Left lung (tissue), 10 donors: ENCODE results near the gene IL21R. TPM values are rescaled to one million over a fixed set of nuclear protein-coding genes. Genes with fewer than 3 reads are reported as not detected.

Source experiments
- ATAC-seq: fragments of 200-7000 bp; cut with Tn5 transposase; one replicate; pipeline ENCODE4 v1.9.1; 2020; ENCODE audit warnings: moderate library complexity
- DNase-seq, 4 donors: peaks; one replicate each; pipeline ENCODE4 v3.0.0-alpha.2; 2013 to 2020
- H3K27ac ChIP-seq, 2 donors: fragments of 200-600 bp; sonication (generic) in 1 of 2; one replicate each; pipeline versions ENCODE4 v1.5.0 to v1.8.0; 2020 to 2021
- H3K27me3 ChIP-seq, 2 donors: fragments of 200-600 bp; sonication (generic) in 1 of 2; one replicate each; pipeline versions ENCODE4 v1.5.0 to v1.8.0; 2020 to 2021
- H3K36me3 ChIP-seq, 2 donors: fragments of 200-600 bp; sonication (generic) in 1 of 2; one replicate each; pipeline versions ENCODE4 v1.5.0 to v1.8.0; 2020 to 2021
- H3K4me1 ChIP-seq, 2 donors: fragments of 200-600 bp; one replicate each; pipeline ENCODE4 v1.8.0; 2021
- H3K4me3 ChIP-seq, 2 donors: fragments of 200-600 bp; sonication (generic) in 1 of 2; one replicate each; pipeline versions ENCODE4 v1.5.0 to v1.8.0; 2020 to 2021; ENCODE audit warnings: mild to moderate bottlenecking in 1 of 2
- H3K9me3 ChIP-seq, 2 donors: fragments of 200-600 bp; sonication (generic) in 1 of 2; one replicate each; pipeline versions ENCODE4 v1.5.0 to v1.8.0; 2020 to 2021
- CTCF ChIP-seq, 2 donors: fragments of 200-600 bp; sonication (generic) in 1 of 2; IDR thresholded peaks; one replicate each; pipeline versions ENCODE4 v1.5.0 to v1.8.0; 2021; ENCODE audit warnings: antibody characterized with exemption in 2 of 2
- intact Hi-C, 2 donors: fragments of 100-400 bp; cut with DNase I; formaldehyde crosslinking; loops; one replicate each; pipeline versions ENCODE4 v1.11.2 to v1.14.2; 2022
- polyA plus RNA-seq, 6 donors: library from polyadenylated mRNA; unstranded; fragments of 120-200 nt; gene quantifications; one replicate each; pipeline ENCODE4 v1.2.1, GENCODE V29; 2013; ENCODE audit not compliant: insufficient read length in 6 of 6
- total RNA-seq, 2 donors: library from RNA; stranded (reverse); fragmentation: NEBNext Ultra II Directional; extraction: Animal tissue kit (Norgen Biotek cat#: 25700); gene quantifications; one replicate each; pipeline ENCODE4 v1.2.1, GENCODE V29; 2021
- donor health status: DM: no; HTN: yes; CAD: no.
- donor health status: DM: no; HTN: no; CAD: no.

Gene IL21R
- total and polyA plus RNA-seq, 8 donors, result 1.2 to 4.3 (median 3.9) TPM

GRCh38 chr16:27458987-27459688 is 57.2 kb downstream of the IL21R start:
- no peak overlapping the region for H3K4me3 ChIP-seq
- peaks cover 0 to 50% of the 10 kb centered on the region in 2 donors for H3K36me3 ChIP-seq
- intact Hi-C loops, result loop anchor here in 1 of 2 donors (10.0 kb wide), 1 partner anchor 274 kb away; no protein-coding TSS in a partner anchor
- H3K4me1 ChIP-seq, result peaks cover 0 to 24% of the 10 kb centered on the region in 2 donors
- no peaks in the 10 kb centered on the region for H3K27me3 ChIP-seq
- DNase-seq, result no peak
- H3K9me3 ChIP-seq, result no peaks in the 10 kb centered on the region
- TF ChIP-seq CTCF (IDR thresholded peaks at IDR 0.05), result no peak
- ATAC-seq, result no peak
- no peak overlapping the region for H3K27ac ChIP-seq

- Histone ChIP-seq H3K9me3 (no peaks in the 10 kb centered on the region), H3K27me3 (no peaks in the 10 kb centered on the region), H3K4me3 (no peak overlapping the region), H3K4me1 (peaks cover 0 to 24% of the 10 kb centered on the region in 2 donors), H3K36me3 (peaks cover 0 to 61% of the 10 kb centered on the region in 2 donors), H3K27ac (no peak overlapping the region)
- TF ChIP-seq CTCF (IDR thresholded peaks at IDR 0.05), result no peak
- ATAC-seq (no peak), DNase-seq (no peak)
- intact Hi-C loops, result no loop called here
Measured at GRCh38 chr16:27460213-27460612, 58.2 kb downstream of the IL21R start.

DNA sequence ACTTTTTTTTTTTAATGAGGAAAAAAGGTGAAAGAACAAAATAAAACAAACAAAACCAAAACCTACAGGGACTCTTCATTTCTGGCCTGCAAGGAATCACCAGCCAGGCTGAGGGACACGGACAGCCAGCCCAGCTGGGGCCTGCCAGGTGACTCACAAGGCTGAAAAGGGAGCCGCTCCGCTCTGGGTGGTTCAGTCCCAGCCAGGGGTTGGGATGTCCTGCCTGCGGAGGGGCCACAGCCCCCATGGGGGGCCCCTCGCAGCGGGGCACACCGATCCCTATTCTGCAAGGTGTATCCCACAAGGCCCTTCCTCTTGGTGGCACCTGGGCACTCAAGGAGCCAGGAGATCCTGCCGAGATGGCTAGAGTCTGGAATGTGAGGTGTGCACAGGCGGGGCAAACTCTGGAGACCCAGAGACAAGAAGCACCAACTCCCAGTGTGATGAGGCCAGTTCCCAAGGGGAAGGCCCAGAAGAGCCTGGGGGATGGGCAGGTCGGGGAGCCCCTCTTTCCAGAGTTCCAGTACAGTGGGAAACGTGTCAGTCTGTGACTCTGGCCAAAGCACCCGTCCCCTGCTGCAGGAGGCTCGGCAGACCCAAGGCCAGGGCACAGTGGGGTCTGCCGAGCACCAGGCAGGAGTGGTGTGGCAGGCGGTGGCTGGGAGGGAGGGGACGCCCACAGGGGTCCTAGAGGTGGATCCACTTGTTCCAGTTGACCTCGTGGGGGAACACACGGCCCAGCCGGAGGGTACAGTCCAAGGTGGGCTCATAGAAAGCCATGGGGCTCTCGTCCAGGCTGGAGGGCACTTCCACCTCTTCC is 58.9 kb downstream of the IL21R start:
- Histone ChIP-seq H3K27ac (peak overlapping the region in 1 of 2 donors; percentile 13), H3K27me3 (no peaks in the 10 kb centered on the region), H3K9me3 (no peaks in the 10 kb centered on the region), H3K4me3 (no peak overlapping the region), H3K4me1 (peaks cover 0 to 18% of the 10 kb centered on the region in 2 donors), H3K36me3 (peaks cover 0 to 67% of the 10 kb centered on the region in 2 donors)
- no peak for DNase-seq
- no peak for ATAC-seq
- intact Hi-C loops, result no loop called here
- TF ChIP-seq CTCF (IDR thresholded peaks at IDR 0.05), result no peak

DNA sequence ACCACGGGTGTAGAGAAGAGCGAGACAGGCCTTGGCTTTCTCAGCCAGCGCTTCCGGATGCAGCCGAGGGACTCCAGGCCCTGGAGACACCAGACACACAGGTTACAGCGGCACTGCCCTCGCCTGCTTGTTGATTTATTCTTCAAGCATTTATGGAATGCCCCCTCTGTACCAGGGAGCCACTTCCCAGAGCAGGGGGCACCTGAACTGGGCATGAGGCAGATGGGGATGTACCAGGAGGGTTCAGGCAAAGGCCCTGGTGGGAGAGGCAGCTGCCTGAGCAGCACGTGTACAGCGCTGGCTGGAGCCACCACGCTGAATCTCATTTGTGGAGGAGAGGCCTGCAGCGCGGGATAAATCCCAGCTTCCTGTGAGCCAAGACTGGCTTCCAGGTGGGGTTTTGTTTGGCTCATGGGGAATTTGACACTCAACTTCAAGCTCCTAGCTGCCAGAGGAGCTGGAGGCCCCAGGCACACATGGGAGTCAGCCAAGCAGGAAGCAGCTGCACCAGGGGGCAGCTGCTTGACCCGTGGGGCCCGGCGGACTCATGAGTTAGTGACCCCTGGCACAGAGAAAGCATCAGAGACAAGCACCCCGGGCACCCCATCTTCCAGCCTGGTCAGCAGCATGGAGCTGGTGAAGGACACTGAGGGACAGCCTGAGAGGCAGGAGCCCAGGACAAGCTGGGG is 59.7 kb downstream of the IL21R start:
- intact Hi-C loops, result no loop called here
- no peak overlapping the region for H3K4me3 ChIP-seq
- no peaks in the 10 kb centered on the region for H3K27me3 ChIP-seq
- DNase-seq (no peak), ATAC-seq (no peak)
- H3K9me3 ChIP-seq, result no peaks in the 10 kb centered on the region
- peaks cover 0 to 75% of the 10 kb centered on the region in 2 donors for H3K36me3 ChIP-seq
- H3K4me1 ChIP-seq, result peaks cover 0 to 10% of the 10 kb centered on the region in 2 donors
- H3K27ac ChIP-seq, result peak overlapping the region in 1 of 2 donors; percentile 13
- no peak for TF ChIP-seq CTCF (IDR thresholded peaks at IDR 0.05)
